GM19397 (cell line): ENCODE results near the gene NDUFB6.
"Not testable (repeated sequence)": the region's sequence is repeated elsewhere in the genome, so short reads cannot be mapped to it uniquely, and the experiment has no call there.

ENCODE experiments used
- ATAC-seq: cut with Tn5 transposase; IDR thresholded peaks from one replicate; pipeline ENCODE4 v1.9.1; 2021; ENCODE audit warnings: mild to moderate bottlenecking, moderate library complexity; ENCODE audit not compliant: unreplicated experiment

The NDUFB6 gene

GRCh38 chr9:32571969-32572899 is 725 bp downstream of the NDUFB6 start:
- ATAC-seq: peak; percentile 83

- ATAC-seq: no peak
Observed at GRCh38 chr9:32570262-32570661, 2.7 kb downstream of the NDUFB6 start.

DNA sequence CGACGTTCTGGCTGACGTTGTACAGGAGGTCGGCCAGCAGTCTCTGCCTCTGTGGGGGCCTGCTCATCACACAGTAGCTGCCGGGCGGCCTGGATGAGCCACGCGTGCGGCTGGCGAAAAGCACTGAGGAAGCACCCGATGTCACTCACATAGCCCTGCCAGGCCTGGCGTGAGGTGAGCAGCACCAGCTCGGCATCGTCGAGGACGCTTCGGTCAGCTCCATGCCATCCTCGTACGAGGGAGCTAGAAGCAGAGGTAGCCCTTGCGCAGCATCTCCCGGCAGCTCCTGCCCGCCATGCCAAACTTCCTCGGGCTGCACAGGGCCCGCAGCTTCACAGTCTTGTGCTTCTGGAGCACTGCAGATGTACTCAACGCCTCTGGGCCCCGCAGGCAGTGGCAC is 6.2 kb downstream of the NDUFB6 start:
- ATAC-seq: no peak

DNA sequence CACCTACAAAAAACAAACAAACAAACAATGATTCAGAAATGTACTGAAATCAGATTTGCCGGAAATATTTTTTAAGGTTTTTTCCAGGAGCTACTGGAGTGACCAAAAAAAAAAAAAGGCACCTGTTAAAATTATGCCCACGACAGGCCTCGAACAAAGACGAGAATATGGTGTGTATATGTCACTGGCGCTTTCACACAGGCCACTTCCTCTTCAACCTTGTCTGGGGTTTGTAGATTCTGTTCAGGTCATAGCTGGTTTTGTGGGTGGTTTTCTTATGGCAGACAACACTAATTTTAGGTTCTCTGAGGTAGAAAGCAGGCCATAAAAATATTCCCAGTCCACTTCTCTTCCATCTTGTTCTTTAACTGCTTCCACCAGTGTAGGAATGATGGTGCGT is 7.0 kb downstream of the NDUFB6 start:
- ATAC-seq: no peak

DNA sequence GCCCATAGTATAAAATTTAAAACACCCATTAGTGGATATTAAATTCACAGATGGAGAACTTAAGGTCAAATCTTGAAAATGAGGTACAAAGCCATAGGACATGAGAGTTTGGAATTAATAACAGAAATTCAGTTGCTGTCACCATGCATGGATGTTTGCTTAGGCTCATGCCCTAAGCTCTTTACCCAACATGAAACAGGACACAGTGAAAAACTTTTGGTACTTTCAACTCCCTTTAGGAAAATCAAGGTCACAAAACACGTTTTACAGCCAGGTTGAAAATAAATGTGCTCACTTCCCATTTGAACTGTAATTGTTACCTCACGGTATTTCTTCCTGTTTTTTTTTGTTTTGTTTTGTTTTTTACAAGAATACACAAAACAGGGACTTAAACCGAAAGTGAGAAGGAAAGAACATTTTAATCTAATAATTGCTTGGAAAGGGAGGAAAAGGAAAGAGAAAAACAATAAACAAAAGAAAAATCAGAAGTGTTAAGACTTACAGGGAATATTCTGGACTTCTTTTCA is 14.5 kb downstream of the NDUFB6 start:
- ATAC-seq: no peak

- no peak for ATAC-seq
Observed at GRCh38 chr9:32554591-32554990, 18.4 kb downstream of the NDUFB6 start.

GRCh38 chr9:32554107-32554506 is 18.9 kb downstream of the NDUFB6 start:
- ATAC-seq: no peak

DNA sequence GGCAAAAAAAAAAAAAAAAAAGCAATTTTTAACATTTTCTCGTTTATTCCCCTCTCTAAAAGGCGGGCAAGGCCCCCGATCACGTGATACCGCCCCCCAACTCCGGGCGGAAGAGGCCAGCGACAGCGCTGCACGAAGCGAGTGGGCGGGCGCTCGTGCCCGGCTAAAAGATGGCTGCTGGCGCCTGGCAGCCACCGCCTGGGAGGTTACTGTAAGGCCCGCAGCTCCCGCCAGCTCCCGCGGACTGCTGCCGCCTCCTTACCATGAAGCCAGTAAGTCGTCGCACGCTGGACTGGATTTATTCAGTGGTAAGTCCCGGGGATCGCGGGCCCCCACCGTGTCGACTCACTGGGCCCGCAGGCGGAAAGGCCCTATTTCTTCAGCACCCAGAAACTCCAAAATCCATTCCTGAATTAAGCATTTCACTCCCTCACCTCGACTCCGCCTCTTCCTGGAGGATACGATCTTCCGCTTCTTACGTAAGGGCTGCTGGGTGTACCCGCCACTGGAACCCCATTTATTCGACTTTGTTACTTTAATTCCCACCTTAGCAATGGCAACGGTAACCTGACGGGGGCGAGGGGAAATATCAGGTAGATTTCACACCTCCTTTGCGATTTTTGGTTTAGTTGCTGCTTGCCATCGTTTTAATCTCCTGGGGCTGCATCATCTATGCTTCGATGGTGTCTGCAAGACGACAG is 20.6 kb downstream of the NDUFB6 start, which contains the start of the genes SMIM27 and TOPORS:
SMIM27 (plus strand) TSS at position 156 of the 701 bp plus-strand sequence; CDS start at position 264, 108 bp downstream.
TOPORS (minus strand) TSS at position 415 of the 701 bp plus-strand sequence; CDS start at position 265, 150 bp downstream.
- peak; percentile 75 for ATAC-seq

GRCh38 chr9:32551276-32552051 is 21.5 kb downstream of the NDUFB6 start:
- ATAC-seq: no peak

DNA sequence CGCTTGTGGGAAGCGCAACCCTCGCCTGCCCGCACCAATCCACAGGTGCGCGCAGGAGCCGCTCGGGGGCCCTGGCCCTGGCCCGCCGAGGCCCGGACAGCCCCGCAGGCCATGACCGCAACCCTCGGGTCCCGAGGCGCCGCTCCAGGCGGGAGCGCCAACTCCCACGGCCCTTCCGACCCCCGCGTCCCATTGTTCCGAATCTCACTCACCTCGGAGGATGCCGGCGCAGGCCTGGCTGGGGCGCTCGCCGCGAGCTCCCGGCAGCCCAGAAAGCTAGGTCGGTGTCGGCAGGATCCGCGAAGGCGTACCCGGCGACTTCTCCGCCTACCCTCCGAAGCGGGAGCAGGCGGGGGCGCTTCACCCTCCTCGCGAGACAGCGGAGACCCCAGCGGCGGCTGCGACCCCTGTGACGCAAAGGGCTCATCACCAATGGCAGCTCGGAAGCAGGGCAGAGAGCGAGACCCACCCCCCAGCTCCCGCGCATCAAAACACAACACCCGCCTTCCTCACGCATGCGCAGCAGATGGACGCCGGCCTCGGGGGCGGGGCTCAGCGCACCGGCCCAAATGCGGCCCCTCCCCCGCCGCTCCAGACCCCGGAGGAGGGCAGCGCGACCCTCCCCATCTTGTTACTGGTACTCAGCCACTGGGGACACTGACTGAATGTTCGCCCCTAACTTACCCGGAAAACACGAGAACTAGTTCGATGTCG is 22.2 kb downstream of the NDUFB6 start:
- peak; percentile 75 for ATAC-seq

GRCh38 chr9:32550150-32550561 is 22.8 kb downstream of the NDUFB6 start:
- ATAC-seq: no peak

DNA sequence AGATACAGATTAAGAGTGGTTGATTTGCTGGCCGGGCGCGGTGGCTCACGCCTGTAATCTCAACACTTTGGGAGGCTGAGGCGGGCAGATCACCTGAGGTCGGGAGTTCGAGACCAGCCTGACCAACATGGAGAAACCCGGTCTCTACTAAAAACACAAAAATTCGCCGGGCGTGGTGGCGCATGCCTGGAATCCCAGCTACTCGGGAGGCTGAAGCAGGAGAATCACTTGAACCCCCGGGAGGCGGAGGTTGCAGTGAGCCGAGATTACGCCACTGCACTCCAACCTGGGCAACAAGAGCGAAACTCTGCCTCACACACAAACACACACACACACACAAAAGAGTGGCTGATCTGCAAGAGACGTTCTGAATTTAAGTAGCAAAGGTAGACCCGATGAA is 24.7 kb downstream of the NDUFB6 start:
- not testable (repeated sequence) for ATAC-seq

- ATAC-seq: no peak
Observed at GRCh38 chr9:32545884-32546283, 27.1 kb downstream of the NDUFB6 start.

DNA sequence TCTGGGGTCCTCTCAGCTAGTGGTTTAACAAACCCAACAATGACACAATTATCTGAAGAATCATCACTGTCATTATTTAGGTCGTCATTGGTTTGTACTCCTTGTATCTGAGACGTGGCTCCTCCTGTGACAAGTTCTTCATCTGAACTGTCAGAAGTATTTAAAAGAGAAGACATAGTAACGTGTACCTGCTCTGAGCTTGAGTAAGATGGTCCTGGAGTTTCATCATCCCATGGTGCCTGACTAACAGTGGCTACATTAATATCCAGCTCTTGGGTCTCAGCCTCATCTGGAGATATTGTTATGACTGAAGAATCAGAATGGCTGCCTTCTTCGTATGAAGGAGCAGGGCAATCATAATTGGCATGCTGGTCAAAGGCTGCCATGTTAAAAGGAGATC is 29.9 kb downstream of the NDUFB6 start:
- no peak for ATAC-seq

DNA sequence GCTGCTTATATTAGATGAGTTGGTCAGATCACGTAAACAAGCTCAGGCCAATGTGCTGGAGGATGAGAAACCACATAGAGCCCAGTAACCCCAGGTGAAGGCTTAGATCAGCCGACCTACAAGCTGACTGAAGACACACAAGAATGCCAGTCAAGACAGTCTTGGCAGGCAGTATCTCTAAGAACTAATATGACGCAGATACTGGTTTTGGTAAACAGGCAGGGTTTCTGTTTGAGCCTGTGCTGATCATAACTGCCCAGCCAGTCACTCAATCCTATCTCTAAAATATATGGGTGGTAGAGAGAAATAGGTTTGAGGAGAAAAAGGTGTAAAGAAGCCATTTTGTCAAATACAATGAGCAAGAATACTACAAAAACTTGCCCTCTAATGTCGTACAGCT is 39.1 kb downstream of the NDUFB6 start:
- no peak for ATAC-seq

- ATAC-seq: no peak
Observed at GRCh38 chr9:32533336-32533735, 39.6 kb downstream of the NDUFB6 start.

GRCh38 chr9:32526707-32527048 is 46.3 kb downstream of the NDUFB6 start:
- ATAC-seq: no peak

DNA sequence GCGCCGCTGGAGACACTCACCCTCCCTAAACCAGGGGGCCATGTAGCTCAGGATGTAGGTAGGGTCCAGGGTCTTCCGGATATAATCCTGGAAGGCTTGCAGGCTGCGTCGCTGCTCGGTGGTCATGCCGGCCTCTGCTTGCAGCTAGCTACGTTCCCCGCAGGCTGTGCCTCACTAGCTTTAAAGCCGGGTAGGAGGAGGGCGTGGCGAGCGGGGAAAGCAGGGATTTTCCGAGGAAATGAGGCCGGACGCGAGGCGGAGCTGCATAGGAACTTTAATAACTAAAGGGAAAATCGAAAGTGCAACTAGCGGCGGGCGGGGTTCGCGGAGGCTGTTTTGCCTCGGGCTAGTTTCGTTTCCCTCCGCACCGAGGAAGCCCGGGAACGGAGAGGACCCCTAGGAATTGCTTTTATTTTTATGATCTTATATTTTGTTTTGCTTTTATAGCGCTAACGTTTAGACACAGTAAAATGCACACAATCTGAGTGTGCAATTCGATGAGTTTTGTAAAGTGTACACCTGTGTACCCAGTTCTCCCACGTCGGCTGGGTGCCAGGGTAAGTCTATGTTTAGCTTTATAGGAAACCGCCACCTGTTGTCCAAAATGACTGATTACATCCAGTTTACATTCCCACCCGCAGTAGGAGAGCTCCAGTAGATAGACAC is 46.8 kb downstream of the NDUFB6 start, which contains the start of gene RIGI:
RIGI (minus strand) TSS at position 156 of the 666 bp plus-strand sequence; CDS start at position 126, 30 bp downstream.
- peak; percentile 71 for ATAC-seq

- ATAC-seq: no peak
Observed at GRCh38 chr9:32525709-32526030, 47.3 kb downstream of the NDUFB6 start.
